Muscle layer of colon (tissue), 2 donors: ENCODE data around the gene OPCML.

Source experiments
- H3K27ac ChIP-seq: one replicate; pipeline ENCODE4 v1.7.0; 2013; ENCODE audit warnings: low read depth, mild to moderate bottlenecking, low read length, moderate library complexity
- H3K27me3 ChIP-seq, 2 donors: one replicate each; pipeline ENCODE4 v1.7.0; 2013; ENCODE audit warnings: low read length in 2 of 2, mild to moderate bottlenecking in 2 of 2; ENCODE audit not compliant: insufficient read depth in 2 of 2, control insufficient read depth in 1 of 2
- H3K36me3 ChIP-seq: one replicate; pipeline ENCODE4 v1.7.0; 2013; ENCODE audit warnings: mild to moderate bottlenecking, low read length; ENCODE audit not compliant: insufficient read depth
- H3K4me1 ChIP-seq: one replicate; pipeline ENCODE4 v1.7.0; 2013; ENCODE audit warnings: mild to moderate bottlenecking, low read length; ENCODE audit not compliant: insufficient read depth
- H3K4me3 ChIP-seq, 2 donors: one replicate each; pipeline ENCODE4 v1.7.0; 2013; ENCODE audit warnings: low read length in 2 of 2, low read depth in 1 of 2, mild to moderate bottlenecking in 1 of 2, moderate library complexity in 1 of 2
- H3K9ac ChIP-seq: one replicate; pipeline ENCODE4 v1.7.0; 2013; ENCODE audit warnings: low read length
- H3K9me3 ChIP-seq: one replicate; pipeline ENCODE4 v1.7.0; 2013; ENCODE audit warnings: mild to moderate bottlenecking, low read length
- donor health status: abdominal sarcoma.
- donor health status: Adenocarcinoma of cecum.

OPCML gene

DNA sequence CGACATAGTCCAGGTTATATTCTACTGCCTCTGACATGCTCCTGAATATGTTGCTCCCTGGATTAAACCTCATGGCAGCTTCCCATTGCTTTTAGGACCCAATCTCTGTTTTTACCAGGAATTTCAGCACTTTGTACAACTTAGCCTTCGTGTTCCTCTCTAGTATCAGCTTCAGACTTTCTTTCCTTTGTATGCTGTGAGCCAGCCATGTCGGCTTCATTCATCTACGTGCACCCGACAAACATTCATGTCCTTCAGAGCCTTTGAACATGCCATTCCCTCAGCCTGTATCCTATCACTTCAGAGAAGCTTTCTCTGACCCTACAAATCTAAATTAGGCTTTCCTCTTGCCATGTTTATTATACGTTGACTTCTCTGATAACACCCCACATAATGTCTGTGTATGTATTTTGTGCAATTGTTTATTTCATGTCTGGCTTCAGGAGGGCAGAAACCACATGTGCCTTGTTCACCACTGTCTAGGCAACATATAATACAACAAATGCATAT is 743.4 kb downstream of the OPCML start:
- no peaks in the 10 kb centered on the region for H3K27me3 ChIP-seq
- no peak overlapping the region for H3K27ac ChIP-seq

DNA sequence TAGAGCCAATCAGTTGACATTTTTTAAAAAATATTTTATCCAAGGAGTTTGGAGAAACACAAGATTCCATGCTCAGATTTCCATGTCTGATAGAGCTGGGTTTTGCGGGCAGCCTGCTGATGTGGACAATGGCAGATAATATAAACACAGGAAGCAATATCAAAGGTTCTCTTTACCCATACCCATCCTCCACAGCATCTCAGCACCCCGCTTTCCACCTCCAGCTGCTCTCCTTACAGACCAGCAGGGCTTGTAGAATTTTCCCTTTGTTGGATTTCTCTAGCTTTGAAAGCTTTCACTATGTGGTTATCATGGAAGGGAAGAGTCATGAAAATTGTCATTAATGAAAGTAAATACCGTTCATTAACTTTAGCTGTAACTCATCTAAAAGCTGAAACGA is 746.4 kb downstream of the OPCML start:
- Histone ChIP-seq H3K27ac (no peak overlapping the region), H3K4me1 (no peaks in the 10 kb centered on the region), H3K9ac (no peak overlapping the region), H3K4me3 (no peak overlapping the region), H3K9me3 (no peaks in the 10 kb centered on the region), H3K27me3 (no peaks in the 10 kb centered on the region), H3K36me3 (no peaks in the 10 kb centered on the region)

More for the DNA sequence above, 743.4 kb downstream of the OPCML start:
- Histone ChIP-seq H3K4me3 (no peak overlapping the region), H3K9me3 (no peaks in the 10 kb centered on the region), H3K36me3 (no peaks in the 10 kb centered on the region), H3K9ac (no peak overlapping the region), H3K4me1 (no peaks in the 10 kb centered on the region)

DNA sequence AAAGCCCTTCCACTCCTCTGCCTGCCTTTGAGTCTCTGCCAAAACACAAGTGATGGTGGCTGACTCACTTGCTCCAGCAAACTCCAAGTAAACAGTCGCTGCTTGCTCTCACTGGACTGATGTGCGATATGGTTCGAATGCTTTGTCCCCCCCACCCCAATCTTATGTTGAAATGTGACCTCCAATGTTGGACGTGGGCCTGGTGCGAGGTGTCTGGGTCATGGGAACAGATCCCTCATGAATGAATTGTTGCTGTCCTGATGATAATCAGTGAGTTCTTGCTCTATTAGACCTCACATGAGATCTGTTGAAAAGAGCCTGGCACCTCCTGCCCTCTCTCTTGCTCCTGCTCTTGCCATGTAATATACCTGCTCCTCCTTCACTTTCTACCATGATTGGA is 747.9 kb downstream of the OPCML start:
- H3K9me3 ChIP-seq, result no peaks in the 10 kb centered on the region
- H3K27ac ChIP-seq, result no peak overlapping the region
- H3K27me3 ChIP-seq, result no peaks in the 10 kb centered on the region
- H3K4me3 ChIP-seq, result no peak overlapping the region
- no peaks in the 10 kb centered on the region for H3K4me1 ChIP-seq
- H3K36me3 ChIP-seq, result no peaks in the 10 kb centered on the region
- no peak overlapping the region for H3K9ac ChIP-seq

DNA sequence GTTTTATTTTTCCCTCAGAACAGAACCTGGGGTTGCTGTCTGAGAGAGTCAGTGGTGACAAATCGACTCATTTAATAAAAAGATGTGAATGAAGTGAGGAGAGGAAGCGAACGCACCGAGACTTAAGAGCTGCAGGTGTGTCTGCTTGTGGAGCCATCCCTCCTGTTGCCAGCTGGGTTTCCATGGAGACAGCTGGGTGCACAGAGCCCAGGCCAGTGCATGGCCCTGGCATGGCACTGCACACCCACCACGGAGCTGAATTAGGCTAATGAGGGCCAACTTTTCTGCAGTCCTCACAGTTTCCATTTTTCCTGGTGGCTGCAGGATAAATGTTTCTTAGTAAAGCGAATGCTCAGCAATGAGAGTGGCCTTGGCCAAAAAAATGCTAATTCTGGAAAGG is 750.2 kb downstream of the OPCML start:
- H3K27ac ChIP-seq, result no peak overlapping the region
- H3K27me3 ChIP-seq, result no peaks in the 10 kb centered on the region
- no peaks in the 10 kb centered on the region for H3K9me3 ChIP-seq
- no peak overlapping the region for H3K4me3 ChIP-seq
- peaks cover 7% of the 10 kb centered on the region for H3K4me1 ChIP-seq
- H3K9ac ChIP-seq, result no peak overlapping the region
- no peaks in the 10 kb centered on the region for H3K36me3 ChIP-seq

DNA sequence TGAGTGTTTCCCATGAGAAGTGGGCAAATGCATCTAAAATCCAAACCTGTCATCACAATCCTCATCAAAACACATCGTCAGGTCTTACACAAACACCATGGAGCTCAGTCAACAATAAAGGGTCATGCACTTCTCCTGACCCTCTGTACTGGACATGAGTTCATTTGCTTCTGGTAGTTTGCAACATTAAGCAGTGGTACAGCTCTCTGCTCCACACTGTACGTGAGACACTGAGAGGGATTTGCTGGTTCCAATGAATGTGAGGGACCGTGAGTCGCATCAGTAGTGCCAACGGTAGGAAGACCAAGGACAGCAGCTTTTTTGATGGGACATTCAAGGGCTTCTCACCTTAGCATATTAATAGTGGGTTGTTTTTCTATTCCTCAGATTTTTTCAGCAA is 752.3 kb downstream of the OPCML start:
- Histone ChIP-seq H3K9ac (no peak overlapping the region), H3K4me1 (peaks cover 7% of the 10 kb centered on the region), H3K27me3 (no peaks in the 10 kb centered on the region), H3K4me3 (no peak overlapping the region), H3K36me3 (no peaks in the 10 kb centered on the region), H3K9me3 (no peaks in the 10 kb centered on the region), H3K27ac (no peak overlapping the region)

DNA sequence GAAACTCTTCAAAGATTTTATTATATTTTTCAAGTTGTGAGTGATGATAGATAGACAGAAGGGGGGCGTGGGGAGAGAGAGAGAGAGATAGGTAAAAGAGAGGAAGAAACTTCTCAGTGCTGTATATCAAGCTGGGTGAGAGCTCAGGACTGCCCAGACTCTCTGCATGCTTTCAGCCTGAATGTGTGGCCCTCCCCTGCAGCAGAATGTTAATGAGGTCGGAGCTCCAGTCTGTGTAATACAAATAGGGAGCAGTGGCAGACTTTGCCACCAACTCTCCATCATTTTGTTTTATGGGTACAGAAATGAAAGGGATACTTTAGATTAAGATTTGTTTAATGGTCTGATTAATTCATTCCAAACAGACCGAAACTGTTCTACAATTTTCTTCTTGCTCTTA is 752.8 kb downstream of the OPCML start:
- H3K9ac ChIP-seq, result no peak overlapping the region
- H3K9me3 ChIP-seq, result no peaks in the 10 kb centered on the region
- no peak overlapping the region for H3K4me3 ChIP-seq
- H3K27me3 ChIP-seq, result no peaks in the 10 kb centered on the region
- H3K27ac ChIP-seq, result no peak overlapping the region
- peaks cover 7% of the 10 kb centered on the region for H3K4me1 ChIP-seq
- H3K36me3 ChIP-seq, result no peaks in the 10 kb centered on the region

DNA sequence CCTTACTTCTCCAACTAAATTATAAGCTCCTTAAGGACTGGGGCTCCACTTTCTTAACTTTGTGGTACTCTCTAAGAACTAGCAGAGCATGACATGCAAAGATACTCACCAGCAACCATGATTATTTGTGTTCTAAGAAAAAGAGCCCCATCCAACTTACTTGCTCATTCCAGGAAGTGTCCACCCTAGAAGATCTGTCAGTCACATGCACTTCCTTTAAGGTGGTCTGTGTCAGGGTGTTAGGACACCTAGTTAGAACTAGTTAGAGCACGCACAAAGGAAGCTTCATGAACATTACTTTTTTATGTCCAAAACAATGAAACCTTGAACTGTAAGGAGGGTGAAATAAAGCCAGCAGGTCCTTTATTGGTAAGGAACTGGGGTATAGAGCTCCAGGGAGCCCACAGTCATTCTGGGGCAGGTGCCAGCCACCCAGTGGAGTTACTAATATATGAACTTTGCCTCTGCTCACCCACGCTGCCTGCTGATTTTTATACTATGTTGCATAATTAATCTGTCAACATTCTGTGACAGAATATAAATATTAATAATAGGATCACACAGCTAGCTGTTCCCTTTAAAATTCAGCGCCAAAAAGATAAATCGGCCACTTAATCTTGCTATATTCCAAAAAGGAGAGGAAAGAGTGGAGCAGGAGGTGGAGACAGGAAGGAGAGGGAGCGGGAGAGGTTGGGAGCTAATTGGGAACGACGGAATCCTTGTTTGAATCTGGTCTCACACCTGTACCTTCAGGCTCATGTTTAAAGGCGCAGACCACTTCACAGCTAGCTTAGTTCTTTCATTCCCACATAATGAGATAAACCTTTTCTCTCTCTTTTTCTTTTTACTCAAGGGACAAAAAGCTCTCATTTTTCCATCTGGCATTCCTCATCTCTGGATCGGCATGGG is 755.0 kb downstream of the OPCML start:
- Histone ChIP-seq H3K9ac (no peak overlapping the region), H3K36me3 (no peaks in the 10 kb centered on the region), H3K9me3 (no peaks in the 10 kb centered on the region), H3K27ac (no peak overlapping the region), H3K27me3 (no peaks in the 10 kb centered on the region), H3K4me1 (peaks cover 7% of the 10 kb centered on the region), H3K4me3 (no peak overlapping the region)

DNA sequence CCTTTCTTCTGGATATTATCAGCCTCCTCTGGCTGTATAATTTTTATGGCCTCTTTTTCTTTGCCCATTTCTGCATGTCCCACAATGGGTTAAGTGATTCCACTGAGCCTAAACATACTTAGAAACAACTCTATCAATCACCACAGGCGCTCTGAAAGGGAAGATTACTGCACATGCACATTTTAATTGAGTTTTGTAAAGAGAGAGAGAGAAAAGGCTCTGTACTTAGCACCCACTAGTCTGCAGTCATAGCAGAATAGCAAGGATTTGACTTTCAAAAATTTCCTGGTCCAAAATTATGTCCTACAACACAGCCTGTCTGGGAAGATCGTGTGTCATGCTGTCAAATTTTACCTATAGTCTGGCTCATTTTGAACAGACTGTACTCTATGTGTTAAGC is 758.5 kb downstream of the OPCML start:
- H3K9ac ChIP-seq, result no peak overlapping the region
- peaks cover 7% of the 10 kb centered on the region for H3K4me1 ChIP-seq
- no peaks in the 10 kb centered on the region for H3K27me3 ChIP-seq
- H3K36me3 ChIP-seq, result no peaks in the 10 kb centered on the region
- no peak overlapping the region for H3K4me3 ChIP-seq
- no peak overlapping the region for H3K27ac ChIP-seq
- no peaks in the 10 kb centered on the region for H3K9me3 ChIP-seq

DNA sequence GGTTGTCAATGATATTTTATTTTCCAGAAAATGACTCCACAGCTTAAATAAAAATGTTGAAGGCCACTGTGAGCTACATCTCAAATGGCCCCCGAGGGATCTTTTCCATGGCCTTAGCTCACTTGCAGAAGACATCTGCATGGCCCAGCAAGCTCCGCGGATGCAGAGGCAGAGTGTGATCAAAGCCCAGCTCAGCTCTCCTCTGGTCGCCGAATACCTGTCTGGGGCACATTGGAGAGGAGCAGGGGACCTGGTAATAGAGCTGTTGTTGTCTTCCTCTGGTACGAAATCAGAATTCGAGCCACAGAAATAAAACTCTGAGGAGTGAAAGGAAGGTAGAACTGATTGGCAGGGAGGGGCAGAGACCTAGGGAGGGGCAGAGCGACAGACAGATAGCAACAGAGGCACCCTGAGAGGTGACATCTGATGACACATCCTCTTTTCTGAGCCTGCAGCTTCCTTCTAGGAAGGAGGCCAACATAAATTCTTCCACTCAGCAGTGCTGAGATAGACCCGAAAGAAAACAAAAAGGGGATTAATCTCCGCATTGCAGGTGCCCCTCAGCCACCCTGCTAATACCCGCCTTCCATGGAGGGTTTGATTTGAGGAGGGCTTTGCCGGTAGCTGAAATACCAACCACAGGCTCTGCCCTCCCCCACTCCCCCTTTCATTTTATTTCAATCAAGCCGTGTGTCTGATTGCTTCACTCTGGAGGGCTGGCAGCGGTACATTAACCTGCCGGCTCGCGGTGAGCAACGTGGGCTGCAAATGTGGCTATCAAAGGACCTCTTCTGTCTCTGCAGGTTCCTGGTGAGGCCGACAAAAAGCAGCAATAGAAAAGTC is 759.4 kb downstream of the OPCML start:
- Histone ChIP-seq H3K9me3 (no peaks in the 10 kb centered on the region), H3K4me3 (no peak overlapping the region), H3K36me3 (no peaks in the 10 kb centered on the region)

DNA sequence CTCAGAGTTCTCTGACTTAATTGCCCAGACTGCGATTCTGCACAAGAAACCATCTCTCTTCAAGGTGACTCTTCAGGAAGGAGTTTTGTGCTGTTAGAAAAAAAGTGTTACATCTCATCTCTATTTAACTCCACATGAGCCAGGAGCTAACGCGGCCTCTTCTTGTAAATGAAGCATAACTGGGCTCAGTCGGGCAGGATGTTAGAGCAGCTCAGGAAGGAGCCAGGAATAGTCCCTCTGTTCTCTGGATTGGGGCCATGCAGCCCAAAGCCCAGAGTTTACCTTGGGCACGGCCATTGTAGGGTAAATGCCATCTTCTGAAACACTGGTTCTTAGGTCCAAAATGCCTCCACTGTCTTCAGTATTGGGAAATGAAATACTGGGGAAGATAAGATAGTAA is 760.6 kb downstream of the OPCML start:
- Histone ChIP-seq H3K27ac (no peak overlapping the region), H3K36me3 (no peaks in the 10 kb centered on the region), H3K4me3 (no peak overlapping the region), H3K4me1 (no peaks in the 10 kb centered on the region), H3K9me3 (no peaks in the 10 kb centered on the region), H3K27me3 (no peaks in the 10 kb centered on the region), H3K9ac (no peak overlapping the region)

More for the DNA sequence above, 759.4 kb downstream of the OPCML start:
- Histone ChIP-seq H3K9ac (no peak overlapping the region), H3K27me3 (no peaks in the 10 kb centered on the region), H3K4me1 (peaks cover 6% of the 10 kb centered on the region), H3K27ac (no peak overlapping the region)

DNA sequence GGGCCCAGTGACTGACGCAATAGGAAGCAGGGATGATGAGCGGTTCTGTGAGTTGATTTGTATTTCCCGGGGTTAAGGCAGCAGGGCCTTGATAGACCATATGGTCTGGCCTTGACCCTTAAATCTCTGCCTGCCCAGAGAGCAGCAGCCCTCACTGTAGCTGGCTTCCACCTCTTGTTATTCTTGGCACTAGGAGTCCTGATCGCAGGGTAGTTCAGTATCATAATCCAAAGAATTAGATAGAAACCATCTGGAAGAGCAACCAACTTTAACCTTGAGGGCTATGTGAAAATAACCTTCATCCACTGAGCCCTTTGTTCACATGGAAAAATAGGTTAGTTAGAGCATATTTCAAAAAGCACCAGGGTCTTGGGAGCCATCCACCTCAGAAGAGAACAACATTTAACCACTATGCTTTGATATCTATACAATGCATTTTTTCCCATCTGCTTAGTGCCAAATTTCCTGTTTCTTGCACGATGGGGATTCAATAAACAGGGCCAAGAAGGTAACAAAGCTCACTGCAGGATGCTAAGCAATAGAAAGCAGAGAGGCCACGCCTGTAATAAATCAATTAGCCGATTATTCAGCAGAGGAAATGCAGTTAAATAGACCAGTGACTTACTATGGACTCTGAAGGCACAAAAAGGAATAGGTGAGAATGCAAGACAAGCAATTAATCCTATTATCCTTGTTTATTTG is 761.3 kb downstream of the OPCML start:
- Histone ChIP-seq H3K4me1 (no peaks in the 10 kb centered on the region), H3K27me3 (no peaks in the 10 kb centered on the region), H3K27ac (no peak overlapping the region), H3K4me3 (no peak overlapping the region), H3K9me3 (no peaks in the 10 kb centered on the region), H3K36me3 (no peaks in the 10 kb centered on the region), H3K9ac (no peak overlapping the region)
